ENCODE data around the gene EVI5L. TPM values are rescaled to one million over a fixed set of nuclear protein-coding genes. Genes with fewer than 3 reads are reported as not detected.

Gene EVI5L
- total RNA-seq, 4 donors from 2014 or later, result 7.7 to 22.3 (median 14.9) TPM

- peaks cover 0 to 41% (median 0%) of the 10 kb centered on the region in 3 donors for H3K36me3 ChIP-seq
These were observed 75.8 kb downstream of the EVI5L start for GRCh38 chr19:7905859-7906258.

GRCh38 chr19:7907122-7907521 lies 77.1 kb downstream of the EVI5L start:
- TF ChIP-seq CTCF (IDR thresholded peaks at IDR 0.05) (no peak), POLR2A (IDR thresholded peaks at IDR 0.05) (no peak)
- DNase-seq, result no peak
- no peaks in the 10 kb centered on the region for H3K9me3 ChIP-seq
- H3K4me3 ChIP-seq, result no peak overlapping the region
- no peak overlapping the region for H3K27ac ChIP-seq
- peaks cover 0 to 53% (median 0%) of the 10 kb centered on the region in 3 donors for H3K36me3 ChIP-seq
- H3K4me1 ChIP-seq, result peaks cover 3 to 30% (median 15%) of the 10 kb centered on the region in 4 donors
- H3K27me3 ChIP-seq, result no peaks in the 10 kb centered on the region

More at GRCh38 chr19:7905859-7906258, 75.8 kb downstream of the EVI5L start:
- Histone ChIP-seq H3K4me3 (no peak overlapping the region), H3K27me3 (no peaks in the 10 kb centered on the region), H3K27ac (no peak overlapping the region), H3K9me3 (no peaks in the 10 kb centered on the region), H3K4me1 (peaks cover 3 to 30% (median 15%) of the 10 kb centered on the region in 4 donors)
- TF ChIP-seq POLR2A (IDR thresholded peaks at IDR 0.05) (no peak), CTCF (IDR thresholded peaks at IDR 0.05) (no peak)
- no peak for DNase-seq

- DNase-seq, result no peak
- no peak overlapping the region for H3K4me3 ChIP-seq
- H3K36me3 ChIP-seq, result peaks cover 0 to 58% (median 0%) of the 10 kb centered on the region in 3 donors
- H3K27me3 ChIP-seq, result no peaks in the 10 kb centered on the region
- H3K27ac ChIP-seq, result no peak overlapping the region
- H3K9me3 ChIP-seq, result no peaks in the 10 kb centered on the region
- no peak for TF ChIP-seq POLR2A (IDR thresholded peaks at IDR 0.05)
- TF ChIP-seq CTCF (IDR thresholded peaks at IDR 0.05), result no peak
- peaks cover 3 to 27% (median 15%) of the 10 kb centered on the region in 4 donors for H3K4me1 ChIP-seq
These were observed 77.5 kb downstream of the EVI5L start for GRCh38 chr19:7907544-7907943.

- DNase-seq, result peak in 1 of 3 donors; percentile 41
- Histone ChIP-seq H3K9me3 (no peaks in the 10 kb centered on the region), H3K36me3 (peaks cover 0 to 64% (median 0%) of the 10 kb centered on the region in 3 donors), H3K27me3 (no peaks in the 10 kb centered on the region), H3K27ac (no peak overlapping the region), H3K4me3 (no peak overlapping the region), H3K4me1 (peaks cover 3 to 21% (median 11%) of the 10 kb centered on the region in 4 donors)
- TF ChIP-seq CTCF (IDR thresholded peaks at IDR 0.05), result no peak
- TF ChIP-seq POLR2A (IDR thresholded peaks at IDR 0.05), result no peak
These were observed 78.2 kb downstream of the EVI5L start for GRCh38 chr19:7908078-7908699.

- DNase-seq, result peak in 1 of 3 donors; percentile 39
- H3K36me3 ChIP-seq, result peaks cover 0 to 65% (median 0%) of the 10 kb centered on the region in 3 donors
- peaks cover 3 to 21% (median 11%) of the 10 kb centered on the region in 4 donors for H3K4me1 ChIP-seq
- H3K27ac ChIP-seq, result no peak overlapping the region
- no peaks in the 10 kb centered on the region for H3K27me3 ChIP-seq
- no peak overlapping the region for H3K4me3 ChIP-seq
- TF ChIP-seq CTCF (IDR thresholded peaks at IDR 0.05) (no peak), POLR2A (IDR thresholded peaks at IDR 0.05) (no peak)
- H3K9me3 ChIP-seq, result no peaks in the 10 kb centered on the region
These were observed 78.9 kb downstream of the EVI5L start for GRCh38 chr19:7908742-7909461.
